HCT116 (cell line): Measurements from ENCODE around the gene C3orf22. TPM values are rescaled to one million over a fixed set of nuclear protein-coding genes. Genes with fewer than 3 reads are reported as not detected.

Source experiments
- ATAC-seq: fragments of 200-7000 bp; cut with Tn5 transposase; 2 replicates; pipeline ENCODE4 v1.9.1; 2020; ENCODE audit warnings: mild to moderate bottlenecking, moderate library complexity
- BruUV-seq: library from RNA; stranded (reverse); fragments of 400-500 nt; replicated peaks from 2 replicates; lab custom pipeline; 2021; lab: Mats Ljungman, UMichigan
- CTCF ChIA-PET: fragments of 300-600 bp; sonication (Branson Sonifier 250); formaldehyde crosslinking; loops from one replicate; lab custom pipeline; 2021; ENCODE audit warnings: antibody characterized with exemption; lab: Charles Lee
- POLR2A ChIA-PET: fragments of 300-600, 350-600 bp; sonication (Branson Sonifier 250); formaldehyde crosslinking; loops from one replicate; lab custom pipeline; 2021; ENCODE audit warnings: antibody characterized with exemption; lab: Charles Lee
- RAD21 ChIA-PET, 2 experiments: fragments of 300-600 bp; sonication (Branson Sonifier 250); formaldehyde crosslinking; loops; one replicate each; lab custom pipeline; 2023; ENCODE audit warnings: low total read pairs in 2 of 2; ENCODE audit not compliant: uncharacterized antibody in 2 of 2, unreplicated experiment in 2 of 2, low non-redundant PET in 1 of 2; lab: Charles Lee
- DNase-seq: peaks from one replicate; pipeline ENCODE4 v3.0.0-alpha.2; 2010; ENCODE audit warnings: low read depth, low spot score
- H2AFZ ChIP-seq: fragments of 200-600 bp; shearing (Covaris generic), sonication (generic); 2 replicates; pipeline ENCODE4 v1.6.1; 2017; ENCODE audit warnings: low read depth, mixed run types, mixed read lengths, antibody characterized with exemption, low read length; ENCODE audit not compliant: poor library complexity, severe bottlenecking
- H3K27ac ChIP-seq: 2 replicates; pipeline ENCODE4 v1.5.1; 2012; ENCODE audit warnings: low read depth, low read length
- H3K27me3 ChIP-seq: fragments of 200-600 bp; sonication (generic); 2 replicates; pipeline ENCODE4 v1.6.1; 2016; ENCODE audit warnings: mixed run types, low read length, mixed read lengths; ENCODE audit not compliant: insufficient read depth
- H3K36me3 ChIP-seq, 2 experiments: fragments of 200-500 bp in 1 of 2; fragments of 200-600 bp in 1 of 2; sonication (Bioruptor generic) in 1 of 2; sonication (generic) in 1 of 2; 2 replicates each; pipeline versions ENCODE4 v1.5.1 to v1.6.1; 2014 to 2016; ENCODE audit warnings: low read length in 2 of 2, inconsistent platforms in 1 of 2, mixed read lengths in 1 of 2, mixed run types in 1 of 2; ENCODE audit not compliant: insufficient read depth in 2 of 2, control insufficient read depth in 1 of 2
- H3K4me1 ChIP-seq, 2 experiments: fragments of 200-600 bp in 1 of 2; sonication (generic) in 1 of 2; 2 replicates each; pipeline versions ENCODE4 v1.5.1 to v1.6.1; 2012 to 2017; ENCODE audit warnings: low read length in 2 of 2, inconsistent platforms in 1 of 2, mild to moderate bottlenecking in 1 of 2, mixed read lengths in 1 of 2, mixed run types in 1 of 2, moderate library complexity in 1 of 2; ENCODE audit not compliant: insufficient read depth in 2 of 2, control insufficient read depth in 1 of 2
- H3K4me2 ChIP-seq: fragments of 200-600 bp; sonication (generic); 2 replicates; pipeline ENCODE4 v1.6.1; 2017; ENCODE audit warnings: mixed run types, low read length, mixed read lengths
- H3K4me3 ChIP-seq, 2 experiments: fragments of 200-600 bp in 1 of 2; sonication (generic) in 1 of 2; replicated peaks in 1 of 2; 2 replicates each; pipeline ENCODE4 v1.5.1; 2011 to 2016; ENCODE audit warnings: low read length in 2 of 2, control low read depth in 1 of 2, low read depth in 1 of 2, mild to moderate bottlenecking in 1 of 2, mixed read lengths in 1 of 2, mixed run types in 1 of 2
- H3K79me2 ChIP-seq: fragments of 200-600 bp; sonication (generic); 2 replicates; pipeline ENCODE4 v1.6.1; 2017; ENCODE audit warnings: mild to moderate bottlenecking, mixed run types, low read length, moderate library complexity, mixed read lengths; ENCODE audit not compliant: insufficient read depth
- H3K9ac ChIP-seq: fragments of 200-600 bp; sonication (generic); 2 replicates; pipeline ENCODE4 v1.6.1; 2016; ENCODE audit warnings: low read length, mixed read lengths
- H3K9me2 ChIP-seq: fragments of 200-600 bp; sonication (generic), shearing (Covaris generic); 2 replicates; pipeline ENCODE4 v1.6.1; 2017; ENCODE audit warnings: mixed run types, mild to moderate bottlenecking, moderate library complexity; ENCODE audit not compliant: insufficient read depth
- H3K9me3 ChIP-seq, 2 experiments: fragments of 200-500 bp in 1 of 2; fragments of 200-600 bp in 1 of 2; sonication (Bioruptor generic) in 1 of 2; sonication (generic) in 1 of 2; 2 replicates each; pipeline ENCODE4 v1.6.1; 2014 to 2017; ENCODE audit warnings: low read length in 2 of 2, mixed read lengths in 2 of 2, inconsistent platforms in 1 of 2, low read depth in 1 of 2, mild to moderate bottlenecking in 1 of 2, mixed run types in 1 of 2, moderate library complexity in 1 of 2; ENCODE audit not compliant: control insufficient read depth in 1 of 2, insufficient read depth in 1 of 2
- H4K20me1 ChIP-seq: fragments of 200-600 bp; sonication (generic), shearing (Covaris generic); 2 replicates; pipeline ENCODE4 v1.6.1; 2017; ENCODE audit warnings: mixed run types, mild to moderate bottlenecking, moderate library complexity; ENCODE audit not compliant: insufficient read depth
- ATF3 ChIP-seq: IDR thresholded peaks from 2 replicates; pipeline ENCODE4 v1.6.1; 2012
- CEBPB ChIP-seq: IDR thresholded peaks from 2 replicates; pipeline ENCODE4 v1.6.1; 2012; ENCODE audit warnings: low read depth
- EGR1 ChIP-seq: IDR thresholded peaks from 2 replicates; pipeline ENCODE4 v1.6.1; 2012; ENCODE audit warnings: low read depth
- ELF1 ChIP-seq: IDR thresholded peaks from 2 replicates; pipeline ENCODE4 v1.6.1; 2012; ENCODE audit warnings: low read depth, borderline replicate concordance
- EZH2 ChIP-seq: fragments of 200-600 bp; sonication (generic); IDR thresholded peaks from 2 replicates; pipeline ENCODE4 v1.6.1; 2017; ENCODE audit warnings: antibody characterized with exemption, mixed run types
- EZH2phosphoT487 ChIP-seq: fragments of 200-600 bp; IDR thresholded peaks from 2 replicates; pipeline ENCODE4 v1.6.1; 2018; ENCODE audit warnings: antibody characterized with exemption, borderline replicate concordance
- FOSL1 ChIP-seq: IDR thresholded peaks from 2 replicates; pipeline ENCODE4 v1.6.1; 2012; ENCODE audit warnings: low read depth
- JUND ChIP-seq: IDR thresholded peaks from 2 replicates; pipeline ENCODE4 v1.6.1; 2012
- POLR2A ChIP-seq: IDR thresholded peaks from 2 replicates; pipeline ENCODE4 v1.7.0; 2011; ENCODE audit warnings: borderline replicate concordance; ENCODE audit not compliant: insufficient read depth, insufficient read length; ENCODE audit errors: extremely low read depth
- RAD21 ChIP-seq: IDR thresholded peaks from 2 replicates; pipeline ENCODE4 v1.6.1; 2012; ENCODE audit warnings: low read depth, mild to moderate bottlenecking
- SIN3A ChIP-seq: IDR thresholded peaks from 2 replicates; pipeline ENCODE4 v1.6.1; 2012; ENCODE audit warnings: low read depth
- SP1 ChIP-seq: IDR thresholded peaks from 2 replicates; pipeline ENCODE4 v1.6.1; 2012; ENCODE audit warnings: low read depth
- SRF ChIP-seq: IDR thresholded peaks from 2 replicates; pipeline ENCODE4 v1.6.1; 2012; ENCODE audit warnings: low read depth
- TCF7L2 ChIP-seq: IDR thresholded peaks from 2 replicates; pipeline ENCODE4 v1.7.0; 2011; ENCODE audit warnings: borderline replicate concordance, inconsistent platforms; ENCODE audit not compliant: insufficient read depth, insufficient read length; ENCODE audit errors: extremely low read depth
- ZBTB33 ChIP-seq: IDR thresholded peaks from 2 replicates; pipeline ENCODE4 v1.6.1; 2011; ENCODE audit warnings: mild to moderate bottlenecking, low read length, moderate library complexity; ENCODE audit not compliant: insufficient replicate concordance; ENCODE audit errors: extremely low read depth
- ZFX ChIP-seq: fragments of 450-650 bp; IDR thresholded peaks from 2 replicates; pipeline ENCODE4 v1.6.1; 2017
- ZNF274 ChIP-seq: fragments of 200-500 bp; sonication (Bioruptor generic); IDR thresholded peaks from 2 replicates; pipeline ENCODE4 v1.6.1; 2014; ENCODE audit warnings: mild to moderate bottlenecking, low read depth, low read length, inconsistent platforms
- intact Hi-C: fragments of 100-400 bp; cut with micrococcal nuclease; formaldehyde crosslinking; loops from 2 replicates; pipeline ENCODE4 v1.10.0; 2022
- total RNA-seq: library from RNA; stranded (reverse); gene quantifications from one replicate; pipeline ENCODE4 v1.2.1, GENCODE V29; 2021; ENCODE audit not compliant: unreplicated experiment

The C3orf22 gene
- total RNA-seq, 1 experiment from 2014 or later, result not detected

- no peaks in the 10 kb centered on the region for H4K20me1 ChIP-seq
- TF ChIP-seq ELF1 (no peak), EZH2 (no peak), POLR2A (no peak), TCF7L2 (no peak), EGR1 (no peak), ATF3 (no peak), JUND (no peak), CEBPB (no peak), FOSL1 (no peak), EZH2phosphoT487 (no peak), SRF (no peak)
- H3K4me1 ChIP-seq, result no peaks in the 10 kb centered on the region
- no peaks in the 10 kb centered on the region for H3K9me3 ChIP-seq
- no TSS peak for BruUV-seq
- H3K4me3 ChIP-seq, result no peak overlapping the region
- H3K36me3 ChIP-seq, result no peaks in the 10 kb centered on the region
- 0 out of 2 replicates have a peak, but pooled peaks cover 6% of the 10 kb centered on the region for H3K27me3 ChIP-seq
- H3K4me2 ChIP-seq, result no peak overlapping the region
- ATAC-seq (no peak), DNase-seq (no peak)
- ChIA-PET CTCF (no interaction called here), RAD21 (no interaction called here), POLR2A (no interaction called here)
- no peak overlapping the region for H2AFZ ChIP-seq
- H3K79me2 ChIP-seq, result no peaks in the 10 kb centered on the region
- intact Hi-C loops, result no loop called here
- H3K9ac ChIP-seq, result no peak overlapping the region
- no peak overlapping the region for H3K27ac ChIP-seq
- no peaks in the 10 kb centered on the region for H3K9me2 ChIP-seq
Observed at GRCh38 chr3:126557415-126557745, 1.4 kb downstream of the C3orf22 start.

GRCh38 chr3:126556637-126557414, 1.9 kb downstream of the C3orf22 start:
- ATAC-seq, result no peak
- CTCF ChIA-PET, result no interaction called here
- intact Hi-C loops, result no loop called here
- TF ChIP-seq SIN3A (no peak), SRF (no peak), ZBTB33 (no peak), ZNF274 (no peak), EZH2phosphoT487 (no peak), SP1 (no peak), FOSL1 (no peak), JUND (no peak), ATF3 (no peak), TCF7L2 (no peak), RAD21 (no peak), EGR1 (no peak), ZFX (no peak)

More at GRCh38 chr3:126556637-126557414, 1.9 kb downstream of the C3orf22 start:
- H3K4me1 ChIP-seq, result no peaks in the 10 kb centered on the region
- no peak overlapping the region for H3K9ac ChIP-seq
- no peak overlapping the region for H3K4me2 ChIP-seq
- no peaks in the 10 kb centered on the region for H3K9me2 ChIP-seq
- DNase-seq, result no peak
- no peaks in the 10 kb centered on the region for H3K36me3 ChIP-seq
- H3K4me3 ChIP-seq, result no peak overlapping the region
- no peak overlapping the region for H3K27ac ChIP-seq
- ChIA-PET RAD21 (no interaction called here), POLR2A (no interaction called here)
- H3K27me3 ChIP-seq, result 0 out of 2 replicates have a peak, but pooled peaks cover 4% of the 10 kb centered on the region
- no TSS peak for BruUV-seq
- no peaks in the 10 kb centered on the region for H3K9me3 ChIP-seq
- H3K79me2 ChIP-seq, result no peaks in the 10 kb centered on the region
- H2AFZ ChIP-seq, result no peak overlapping the region
- H4K20me1 ChIP-seq, result no peaks in the 10 kb centered on the region
